ENCODE data around the gene COPG2. TPM values are rescaled to one million over a fixed set of nuclear protein-coding genes. Genes with fewer than 3 reads are reported as not detected.

COPG2 gene
- total RNA-seq, 1 experiment from 2014 or later: 77.7 TPM

DNA sequence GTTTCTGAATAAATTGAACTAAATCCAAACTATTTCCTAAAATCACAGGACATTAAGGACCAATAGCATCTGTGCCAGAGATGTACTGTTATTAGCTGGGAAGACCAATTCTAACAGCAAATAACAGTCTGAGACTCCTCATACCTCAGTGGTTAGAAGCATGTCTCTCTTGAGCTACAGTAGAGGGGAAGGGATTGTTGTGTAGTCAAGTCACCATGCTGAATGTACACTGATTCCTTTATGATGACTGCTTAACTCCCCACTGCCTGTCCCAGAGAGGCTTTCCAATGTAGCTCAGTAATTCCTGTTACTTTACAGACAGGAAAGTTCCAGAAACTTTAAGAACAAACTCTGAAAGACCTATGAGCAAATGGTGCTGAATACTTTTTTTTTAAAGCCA, 162.8 kb downstream of the COPG2 start:
- Histone ChIP-seq H3K79me1 (ENCODE audit: insufficient read depth, low read depth, low read length, poor library complexity, severe bottlenecking) (no peaks in the 10 kb centered on the region), H3K4ac (ENCODE audit: low read depth, low read length) (no peak overlapping the region), H3T11ph (ENCODE audit: low read length) (no peak overlapping the region), H3K4me2 (ENCODE audit: insufficient read depth, insufficient read length, low read length) (no peak overlapping the region), H3K4me1 (ENCODE audit: insufficient read depth, low read length) (no peaks in the 10 kb centered on the region), H4K8ac (replicated peaks; ENCODE audit: insufficient read length, low read depth, low read length) (no peak overlapping the region), H3K23ac (ENCODE audit: insufficient read length, low read depth, low read length) (no peak overlapping the region), H3K9ac (ENCODE audit: extremely low read depth, insufficient read length, low read length) (no peak overlapping the region), H2AFZ (ENCODE audit: low read length) (no peak overlapping the region), H3K14ac (ENCODE audit: insufficient read depth, low read length) (no peak overlapping the region), H3K9me3 (ENCODE audit: control insufficient read depth, low read depth, low read length) (no peaks in the 10 kb centered on the region), H2BK5ac (ENCODE audit: insufficient read length, low read length) (no peak overlapping the region), H3K18ac (ENCODE audit: insufficient read length, low read depth, low read length) (no peak overlapping the region), H2BK15ac (ENCODE audit: low read depth, low read length) (no peak overlapping the region), H4K5ac (ENCODE audit: insufficient read length, low read depth, low read length) (no peak overlapping the region), H3K79me2 (ENCODE audit: insufficient read depth, low read length) (no peaks in the 10 kb centered on the region), H2BK20ac (ENCODE audit: low read depth, low read length, poor library complexity, severe bottlenecking) (no peak overlapping the region), H3K27ac (ENCODE audit: insufficient read length, low read depth, low read length) (no peak overlapping the region), H3K56ac (ENCODE audit: insufficient read length, low read depth, low read length) (no peak overlapping the region), H4K91ac (ENCODE audit: insufficient read length, low read depth, low read length) (no peak overlapping the region), H4K20me1 (ENCODE audit: control insufficient read depth, insufficient read depth, insufficient read length) (no peaks in the 10 kb centered on the region), H2BK12ac (ENCODE audit: insufficient read length, low read depth, low read length) (no peak overlapping the region), H2BK120ac (ENCODE audit: low read depth, low read length, poor library complexity, severe bottlenecking) (no peak overlapping the region), H2AK5ac (ENCODE audit: insufficient read length, low read length) (no peak overlapping the region), H3K27me3 (ENCODE audit: insufficient read depth, low read length) (no peaks in the 10 kb centered on the region), H3K23me2 (ENCODE audit: insufficient read length, low read depth, low read length, poor library complexity, severe bottlenecking) (no peaks in the 10 kb centered on the region)
- H3K36me3 Mint-ChIP-seq (ENCODE audit: insufficient read depth in 1 of 3, low read depth in 3 of 3): peaks cover 18 to 59% (median 59%) of the 10 kb centered on the region in 3 experiments; a peak in 6 of 7 replicates
- H3K4me3 Mint-ChIP-seq: no peak overlapping the region
- H3K27ac Mint-ChIP-seq: no peak overlapping the region
- H3K27me3 Mint-ChIP-seq (ENCODE audit: low read depth): no peaks in the 10 kb centered on the region
- no peaks in the 10 kb centered on the region for H3K9me3 Mint-ChIP-seq
- no peak for TF ChIP-seq CTCF (conservative IDR thresholded peaks at IDR 0.05)
- no peak for DNase-seq
- H3K4me1 Mint-ChIP-seq: no peaks in the 10 kb centered on the region
